Esophagus muscularis mucosa (tissue), 4 donors: ENCODE measurements around the gene TFF2.

Source experiments
- EP300 ChIP-seq: sonication (generic); formaldehyde crosslinking; IDR thresholded peaks from one replicate; pipeline ENCODE4 v1.6.1; 2017; ENCODE audit warnings: antibody characterized with exemption
- POLR2A ChIP-seq: fragments of 450-650 bp; IDR thresholded peaks from one replicate; pipeline ENCODE4 v1.6.1; 2017; ENCODE audit warnings: antibody characterized with exemption, moderate library complexity, mild to moderate bottlenecking, low read depth
- TF ChIP-seq, protein P1 (sequence below), 3 experiments: fragments of 200-600 bp in 2 of 3; fragments of 450-650 bp in 1 of 3; sonication (generic) in 2 of 3; IDR thresholded peaks; one replicate each; pipeline ENCODE4 v1.5.1; 2017 to 2019; ENCODE audit warnings: antibody characterized with exemption in 3 of 3, mild to moderate bottlenecking in 2 of 3, moderate library complexity in 1 of 3

DNA sequence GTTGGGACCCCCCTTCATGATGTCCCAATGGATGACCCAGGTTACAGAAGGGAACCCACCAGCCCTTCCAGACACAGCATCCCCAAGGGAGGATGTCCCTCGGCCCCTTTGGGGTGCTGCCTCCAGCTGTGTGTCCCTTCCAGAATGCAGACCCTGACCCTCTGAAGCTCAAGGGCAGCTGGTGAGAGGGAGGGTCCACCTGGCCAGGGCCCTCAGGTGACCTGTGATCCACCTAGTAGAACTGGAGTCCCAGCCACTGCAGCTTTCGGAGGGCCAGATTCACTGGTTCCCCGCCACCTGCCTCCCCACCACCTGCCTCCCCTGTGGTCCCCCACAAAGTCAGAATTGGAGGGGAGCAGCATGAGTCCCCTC is 25.2 kb upstream of the TFF2 start:
- TF ChIP-seq, protein P1, sequence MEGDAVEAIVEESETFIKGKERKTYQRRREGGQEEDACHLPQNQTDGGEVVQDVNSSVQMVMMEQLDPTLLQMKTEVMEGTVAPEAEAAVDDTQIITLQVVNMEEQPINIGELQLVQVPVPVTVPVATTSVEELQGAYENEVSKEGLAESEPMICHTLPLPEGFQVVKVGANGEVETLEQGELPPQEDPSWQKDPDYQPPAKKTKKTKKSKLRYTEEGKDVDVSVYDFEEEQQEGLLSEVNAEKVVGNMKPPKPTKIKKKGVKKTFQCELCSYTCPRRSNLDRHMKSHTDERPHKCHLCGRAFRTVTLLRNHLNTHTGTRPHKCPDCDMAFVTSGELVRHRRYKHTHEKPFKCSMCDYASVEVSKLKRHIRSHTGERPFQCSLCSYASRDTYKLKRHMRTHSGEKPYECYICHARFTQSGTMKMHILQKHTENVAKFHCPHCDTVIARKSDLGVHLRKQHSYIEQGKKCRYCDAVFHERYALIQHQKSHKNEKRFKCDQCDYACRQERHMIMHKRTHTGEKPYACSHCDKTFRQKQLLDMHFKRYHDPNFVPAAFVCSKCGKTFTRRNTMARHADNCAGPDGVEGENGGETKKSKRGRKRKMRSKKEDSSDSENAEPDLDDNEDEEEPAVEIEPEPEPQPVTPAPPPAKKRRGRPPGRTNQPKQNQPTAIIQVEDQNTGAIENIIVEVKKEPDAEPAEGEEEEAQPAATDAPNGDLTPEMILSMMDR (IDR thresholded peaks at IDR 0.05) = no peak
- TF ChIP-seq POLR2A = no peak
- TF ChIP-seq EP300 = no peak
